Transverse colon (tissue), 3 donors: ENCODE data around the gene KIAA2012.

Experiments used
- CTCF ChIP-seq, 5 experiments: fragments of 200-600 bp in 3 of 5; fragments of 450-650 bp in 2 of 5; sonication (generic) in 3 of 5; IDR thresholded peaks; 1 replicate in 2 of 5; 2 replicates in 3 of 5; pipeline ENCODE4 v1.5.1; 2016 to 2017; ENCODE audit warnings: antibody characterized with exemption in 5 of 5, inconsistent platforms in 3 of 5, mild to moderate bottlenecking in 2 of 5, moderate library complexity in 1 of 5
- POLR2A ChIP-seq: fragments of 450-650 bp; IDR thresholded peaks from one replicate; pipeline ENCODE4 v1.6.1; 2016; ENCODE audit warnings: antibody characterized with exemption, mild to moderate bottlenecking, moderate library complexity

GRCh38 chr2:202100176-202100575 lies 27.1 kb downstream of the KIAA2012 start:
- TF ChIP-seq POLR2A (no peak), CTCF (IDR thresholded peaks at IDR 0.05) (no peak)
